DMS53 (cell line): ENCODE results near the gene TBC1D9.

Experiments
- DNase-seq: peaks from one replicate; lab custom pipeline; 2025; lab: John Stamatoyannopoulos, UW

Gene TBC1D9

GRCh38 chr4:140645614-140646412, 110.4 kb downstream of the TBC1D9 start:
- peak; percentile 17 for DNase-seq

- no peak for DNase-seq
These were observed 111.0 kb downstream of the TBC1D9 start for GRCh38 chr4:140645196-140645595.

- no peak for DNase-seq
These were observed 111.6 kb downstream of the TBC1D9 start for GRCh38 chr4:140644470-140645185.

GRCh38 chr4:140643571-140644055, 112.6 kb downstream of the TBC1D9 start:
- DNase-seq: no peak

- DNase-seq: no peak
These were observed 113.3 kb downstream of the TBC1D9 start for GRCh38 chr4:140642674-140643437.

- DNase-seq: no peak
These were observed 114.3 kb downstream of the TBC1D9 start for GRCh38 chr4:140641789-140642439.

- DNase-seq: no peak
These were observed 115.1 kb downstream of the TBC1D9 start for GRCh38 chr4:140641105-140641555.

GRCh38 chr4:140640150-140640748, 115.9 kb downstream of the TBC1D9 start:
- no peak for DNase-seq

GRCh38 chr4:140639066-140639465, 117.1 kb downstream of the TBC1D9 start:
- DNase-seq: no peak

GRCh38 chr4:140637836-140638235, 118.3 kb downstream of the TBC1D9 start:
- DNase-seq: peak; percentile 45

- no peak for DNase-seq
These were observed 120.6 kb downstream of the TBC1D9 start for GRCh38 chr4:140635606-140636005.

- no peak for DNase-seq
These were observed 122.2 kb downstream of the TBC1D9 start for GRCh38 chr4:140633951-140634350.

- no peak for DNase-seq
These were observed 123.1 kb downstream of the TBC1D9 start for GRCh38 chr4:140633124-140633523.

GRCh38 chr4:140630246-140630645, 125.9 kb downstream of the TBC1D9 start:
- DNase-seq: no peak

GRCh38 chr4:140628016-140628415, 128.2 kb downstream of the TBC1D9 start:
- no peak for DNase-seq

- DNase-seq: no peak
These were observed 129.4 kb downstream of the TBC1D9 start for GRCh38 chr4:140626661-140627376.

- DNase-seq: no peak
These were observed 133.7 kb downstream of the TBC1D9 start for GRCh38 chr4:140622333-140622958.

- no peak for DNase-seq
These were observed 135.0 kb downstream of the TBC1D9 start for GRCh38 chr4:140621161-140621560.

GRCh38 chr4:140617499-140618248, 138.5 kb downstream of the TBC1D9 start:
- no peak for DNase-seq

GRCh38 chr4:140615451-140615850, 140.7 kb downstream of the TBC1D9 start:
- no peak for DNase-seq
